Muscle of leg (tissue), 11 donors: ENCODE measurements around the gene TRIM28. TPM values are rescaled to one million over a fixed set of nuclear protein-coding genes. Genes with fewer than 3 reads are reported as not detected.
"Not testable (repeated sequence)": the region's sequence is repeated elsewhere in the genome, so short reads cannot be mapped to it uniquely, and the experiment has no call there.

Experiments
- DNase-seq: peaks from one replicate; pipeline ENCODE4 v3.0.0; 2013
- H3K27ac ChIP-seq: one replicate; pipeline ENCODE4 v1.5.1; 2013; ENCODE audit warnings: mild to moderate bottlenecking, low read length, control low read depth
- H3K27me3 ChIP-seq: one replicate; pipeline ENCODE4 v1.6.1; 2013; ENCODE audit warnings: low read length; ENCODE audit not compliant: control insufficient read depth, insufficient read depth
- H3K36me3 ChIP-seq: one replicate; pipeline ENCODE4 v1.6.1; 2013; ENCODE audit warnings: low read length; ENCODE audit not compliant: control insufficient read depth, insufficient read depth
- H3K4me1 ChIP-seq: one replicate; pipeline ENCODE4 v1.6.1; 2013; ENCODE audit warnings: low read length; ENCODE audit not compliant: control insufficient read depth, insufficient read depth
- H3K4me3 ChIP-seq: one replicate; pipeline ENCODE4 v1.5.1; 2013; ENCODE audit warnings: low read length, control low read depth
- H3K9me3 ChIP-seq: replicated peaks from 2 replicates; pipeline ENCODE4 v1.6.1; 2013; ENCODE audit warnings: low read depth, low read length; ENCODE audit not compliant: control insufficient read depth
- WGBS: methylation state at CpG from one replicate; pipeline ENCODE4 v1.1.5; 2013; ENCODE audit warnings: missing lambda C conversion rate; ENCODE audit not compliant: insufficient coverage; 5-methylcytosine and 5-hydroxymethylcytosine counted together
- polyA plus RNA-seq, 8 donors: library from polyadenylated mRNA; unstranded; fragments of 120-200 nt; gene quantifications; one replicate each; pipeline versions ENCODE4 v1.2.1 to v1.2.3, GENCODE V29; 2013; ENCODE audit warnings: inconsistent platforms in 1 of 8, low replicate concordance in 1 of 8; ENCODE audit not compliant: insufficient read length in 8 of 8, insufficient read depth in 1 of 8
- total RNA-seq: library from RNA; stranded (reverse); fragments of 120-200 nt; gene quantifications from one replicate; pipeline ENCODE4 v1.2.4, GENCODE V29; 2013

The TRIM28 gene
- total and polyA plus RNA-seq, 9 donors, result 213 to 466 (median 385) TPM

GRCh38 chr19:58536852-58537798 is 6.7 kb upstream of the TRIM28 start:
- 100% methylated on average over 6 of the region's 8 CpGs for WGBS
- no peak for DNase-seq
- Histone ChIP-seq H3K4me3 (no peak overlapping the region), H3K9me3 (no peaks in the 10 kb centered on the region), H3K36me3 (no peaks in the 10 kb centered on the region), H3K27me3 (peaks cover 20% of the 10 kb centered on the region), H3K27ac (no peak overlapping the region), H3K4me1 (peaks cover 8% of the 10 kb centered on the region)

GRCh38 chr19:58538257-58539168 is 5.4 kb upstream of the TRIM28 start:
- Histone ChIP-seq H3K27me3 (peaks cover 20% of the 10 kb centered on the region), H3K27ac (peak overlapping the region; percentile 47), H3K4me3 (peak overlapping the region; percentile 42), H3K9me3 (no peaks in the 10 kb centered on the region), H3K4me1 (peaks cover 12% of the 10 kb centered on the region), H3K36me3 (no peaks in the 10 kb centered on the region)
- peak; percentile 65 for DNase-seq
- under 1% methylated on average over 53 of the region's 55 CpGs for WGBS

- not testable (repeated sequence) for H3K9me3 ChIP-seq, H3K27ac ChIP-seq, H3K36me3 ChIP-seq, H3K4me3 ChIP-seq
- H3K4me1 ChIP-seq, result peaks cover 14% of the 10 kb centered on the region
- peak; percentile 2 for DNase-seq
- H3K27me3 ChIP-seq, result peaks cover 20% of the 10 kb centered on the region
These were observed 4.7 kb upstream of the TRIM28 start for GRCh38 chr19:58539169-58539559.

- H3K27ac ChIP-seq, result peak overlapping the region; percentile 97
- H3K36me3 ChIP-seq, result peaks cover 27% of the 10 kb centered on the region
- not testable (repeated sequence) for H3K9me3 ChIP-seq, H3K4me3 ChIP-seq
- H3K27me3 ChIP-seq, result peaks cover 20% of the 10 kb centered on the region
- H3K4me1 ChIP-seq, result peaks cover 33% of the 10 kb centered on the region
- WGBS, result 86% methylated on average over 12 of the region's 18 CpGs
- peak; percentile 20 for DNase-seq
These were observed 1.1 kb upstream of the TRIM28 start for GRCh38 chr19:58542641-58543372.

GRCh38 chr19:58544591-58545285 is 874 bp downstream of the TRIM28 start:
- Histone ChIP-seq H3K36me3 (peaks cover 46% of the 10 kb centered on the region), H3K27me3 (peaks cover 5% of the 10 kb centered on the region), H3K4me3 (peak overlapping the region; percentile 87), H3K4me1 (peaks cover 25% of the 10 kb centered on the region), H3K27ac (peak overlapping the region; percentile 97), H3K9me3 (no peaks in the 10 kb centered on the region)
- no peak for DNase-seq
- WGBS, result under 1% methylated on average over 76 of the region's 92 CpGs

- H3K4me3 ChIP-seq, result peak overlapping the region; percentile 87
- H3K9me3 ChIP-seq, result no peaks in the 10 kb centered on the region
- H3K36me3 ChIP-seq, result peaks cover 53% of the 10 kb centered on the region
- H3K27me3 ChIP-seq, result peaks cover 2% of the 10 kb centered on the region
- H3K4me1 ChIP-seq, result peaks cover 25% of the 10 kb centered on the region
- 7% methylated on average over 18 of the region's 21 CpGs for WGBS
- peak; percentile 24 for DNase-seq
- peak overlapping the region; percentile 25 for H3K27ac ChIP-seq
These were observed 1.6 kb downstream of the TRIM28 start for GRCh38 chr19:58545286-58546018.

- H3K27ac ChIP-seq, result no peak overlapping the region
- peaks cover 59% of the 10 kb centered on the region for H3K36me3 ChIP-seq
These were observed 2.2 kb downstream of the TRIM28 start for GRCh38 chr19:58546019-58546530.

GRCh38 chr19:58547323-58548312 is 3.8 kb downstream of the TRIM28 start:
- no peak overlapping the region for H3K27ac ChIP-seq
- H3K4me3 ChIP-seq, result no peak overlapping the region
- 88% methylated on average over 9 of the region's 18 CpGs for WGBS
- no peaks in the 10 kb centered on the region for H3K9me3 ChIP-seq
- H3K36me3 ChIP-seq, result peaks cover 74% of the 10 kb centered on the region
- peak; percentile 6 for DNase-seq
- H3K27me3 ChIP-seq, result no peaks in the 10 kb centered on the region
- peaks cover 25% of the 10 kb centered on the region for H3K4me1 ChIP-seq

More at GRCh38 chr19:58546019-58546530, 2.2 kb downstream of the TRIM28 start:
- H3K27me3 ChIP-seq, result no peaks in the 10 kb centered on the region
- peaks cover 25% of the 10 kb centered on the region for H3K4me1 ChIP-seq
- peak overlapping the region; percentile 87 for H3K4me3 ChIP-seq
- peak; percentile 12 for DNase-seq
- H3K9me3 ChIP-seq, result no peaks in the 10 kb centered on the region
- WGBS, result 0% methylated on average over 1 of the region's 1 CpG
